GM18502 (cell line): ENCODE results near the gene ZPR1.
"Not testable (repeated sequence)": the region's sequence is repeated elsewhere in the genome, so short reads cannot be mapped to it uniquely, and the experiment has no call there.

ENCODE experiments used
- ATAC-seq: cut with Tn5 transposase; IDR thresholded peaks from one replicate; pipeline ENCODE4 v1.9.1; 2021; ENCODE audit warnings: mild to moderate bottlenecking; ENCODE audit not compliant: unreplicated experiment, poor library complexity

Gene ZPR1

GRCh38 chr11:116825854-116826750 is 38.3 kb upstream of the ZPR1 start:
- ATAC-seq = no peak

- ATAC-seq = no peak
These were observed 37.6 kb upstream of the ZPR1 start for GRCh38 chr11:116825434-116825833.

GRCh38 chr11:116823031-116823843 is 35.4 kb upstream of the ZPR1 start, which contains the start of gene APOA4:
APOA4 (minus strand) TSS chr11:116823304; CDS start chr11:116823191, 113 bp downstream.
- no peak for ATAC-seq

GRCh38 chr11:116822575-116822974 is 34.8 kb upstream of the ZPR1 start:
- no peak for ATAC-seq

- ATAC-seq = no peak
These were observed 33.5 kb upstream of the ZPR1 start for GRCh38 chr11:116821050-116821918.

DNA sequence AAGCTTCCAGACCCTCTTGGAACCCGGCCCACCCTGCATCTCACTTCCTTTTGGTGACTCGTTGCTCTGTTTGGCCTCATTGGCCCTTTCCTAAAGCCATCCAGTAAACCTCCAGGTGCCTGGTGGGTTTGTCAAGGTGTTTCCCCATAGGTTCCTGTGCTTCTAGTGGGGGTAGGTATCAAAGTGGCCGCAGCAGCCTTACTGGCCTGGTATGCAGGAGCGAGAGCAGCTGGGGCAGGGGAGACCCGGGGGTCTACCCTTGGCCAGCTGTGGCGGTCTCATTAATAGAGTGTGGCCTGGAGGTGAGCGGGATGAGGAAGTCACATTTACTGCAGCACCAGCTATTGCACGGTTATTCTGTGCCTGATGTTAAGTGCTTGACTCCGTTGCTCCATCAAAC is 31.2 kb upstream of the ZPR1 start:
- no peak for ATAC-seq

- no peak for ATAC-seq
These were observed 26.7 kb upstream of the ZPR1 start for GRCh38 chr11:116814502-116814901.

DNA sequence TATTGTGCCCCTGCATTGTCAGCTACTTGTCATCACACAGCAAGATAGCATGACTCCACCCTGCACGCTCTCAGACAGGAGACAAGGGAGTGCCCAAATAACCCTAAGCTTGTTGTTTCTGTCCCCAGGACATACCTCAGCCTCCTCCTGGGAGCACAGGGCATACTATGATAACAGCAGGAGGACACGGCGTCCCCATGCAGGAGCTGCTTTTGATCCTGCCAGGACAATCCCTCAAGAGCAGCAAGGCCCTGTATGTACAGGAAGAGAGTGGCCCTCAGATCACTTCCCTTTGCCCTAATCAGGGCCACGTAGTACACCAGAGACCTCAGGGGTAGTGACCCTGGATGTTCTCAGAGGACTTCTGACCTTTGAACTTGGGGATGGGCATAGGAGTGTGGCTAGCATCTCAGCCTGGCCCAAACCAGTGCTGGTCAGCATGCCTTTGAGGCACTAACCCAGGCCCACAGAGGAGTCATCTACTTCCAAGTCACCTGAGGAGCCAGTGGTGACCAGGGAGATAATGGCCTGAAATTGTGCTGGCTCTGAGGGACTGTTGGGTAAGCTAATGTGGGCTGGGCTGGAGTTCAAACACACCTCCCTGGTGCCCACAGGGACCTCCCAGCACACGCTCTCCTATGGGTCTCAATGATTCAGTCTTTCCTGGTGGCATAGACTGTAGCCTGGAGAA is 26.1 kb upstream of the ZPR1 start:
- ATAC-seq = no peak

- ATAC-seq = no peak
These were observed 25.3 kb upstream of the ZPR1 start for GRCh38 chr11:116813170-116813569.

- no peak for ATAC-seq
These were observed 24.3 kb upstream of the ZPR1 start for GRCh38 chr11:116812109-116812508.

- no peak for ATAC-seq
These were observed 23.4 kb upstream of the ZPR1 start for GRCh38 chr11:116811194-116811593.

DNA sequence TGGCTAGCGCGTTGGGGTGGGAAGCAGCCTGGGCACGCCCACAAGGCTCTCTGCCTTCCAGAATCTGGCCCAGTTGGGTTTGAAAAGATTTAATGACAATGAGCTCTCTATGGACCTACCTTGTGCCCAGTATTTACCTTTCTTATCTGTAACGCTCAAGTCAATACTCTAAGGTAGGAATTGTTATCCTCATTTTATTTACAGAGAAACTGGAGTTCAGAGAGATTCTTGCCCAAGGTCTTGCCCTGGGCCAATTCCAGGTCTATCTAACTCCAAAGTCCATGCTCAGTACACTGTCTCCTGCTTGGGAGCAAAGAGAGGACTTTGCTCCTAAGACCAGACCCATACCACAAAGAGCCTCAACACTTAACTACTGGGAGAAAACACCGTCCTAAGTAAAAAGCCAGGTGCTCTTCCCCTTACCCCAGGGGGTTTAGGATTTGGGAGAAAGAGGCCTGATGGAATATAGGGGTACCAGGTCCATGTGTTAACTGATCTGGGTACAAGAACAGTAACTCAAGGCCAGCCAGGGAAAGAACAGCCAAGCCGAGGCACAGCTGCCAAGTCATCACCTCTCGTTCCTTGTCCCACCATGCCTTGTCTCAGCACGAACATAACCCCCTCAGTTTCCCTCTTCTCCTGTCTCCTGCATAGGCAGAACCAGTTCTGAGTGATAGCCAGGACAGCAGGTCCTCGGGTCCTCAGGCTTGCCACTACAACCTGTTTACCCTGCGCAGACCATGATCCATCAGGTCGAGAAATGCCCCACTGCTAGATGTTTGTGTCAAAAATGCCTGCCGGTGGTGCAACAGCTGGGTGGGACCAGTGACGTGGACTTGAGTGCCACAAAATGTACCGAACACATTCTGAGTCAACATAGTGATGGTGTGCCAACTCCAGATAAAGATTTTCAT is 20.7 kb upstream of the ZPR1 start:
- ATAC-seq = no peak

- no peak for ATAC-seq
These were observed 19.9 kb upstream of the ZPR1 start for GRCh38 chr11:116807601-116808261.

DNA sequence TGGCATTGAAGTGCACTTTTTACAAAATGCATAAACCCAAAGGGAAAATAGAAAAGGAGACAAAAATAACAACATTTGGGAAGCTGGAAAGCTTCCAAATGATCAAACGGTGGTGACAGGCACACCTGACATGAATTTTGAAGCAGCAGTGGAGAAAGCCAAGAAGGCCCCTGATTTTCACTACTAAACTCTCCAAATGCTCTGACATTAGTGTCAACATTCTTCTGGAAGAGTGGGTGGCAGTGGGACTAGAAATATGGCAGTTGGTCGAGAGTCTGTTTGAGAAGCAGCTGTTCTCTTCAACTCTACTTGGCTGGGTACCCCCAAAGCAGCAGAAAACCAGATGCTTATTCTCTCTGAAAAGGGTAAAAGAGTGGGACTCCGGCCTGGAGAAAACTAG is 16.2 kb upstream of the ZPR1 start:
- no peak for ATAC-seq

DNA sequence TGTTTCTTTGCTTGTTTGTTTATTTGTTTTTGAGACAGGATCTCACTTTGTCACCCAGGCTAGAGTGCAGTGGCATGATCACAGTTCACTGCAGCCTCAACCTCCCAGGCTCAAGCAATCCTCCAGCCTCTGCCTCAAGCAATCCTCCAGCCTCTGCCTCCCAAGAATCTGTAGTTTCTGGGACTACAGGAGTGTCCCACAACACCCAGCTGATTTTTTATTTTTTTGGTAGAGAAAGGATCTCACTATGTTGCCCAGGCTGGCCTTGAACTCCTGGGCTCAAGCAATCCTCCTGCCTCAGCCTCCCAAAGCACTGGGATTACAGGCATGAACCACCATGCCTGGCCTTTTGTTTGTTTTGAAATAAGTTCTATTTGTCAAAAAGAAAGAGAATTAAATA is 13.8 kb upstream of the ZPR1 start:
- not testable (repeated sequence) for ATAC-seq

GRCh38 chr11:116800610-116801009 is 12.8 kb upstream of the ZPR1 start:
- no peak for ATAC-seq

DNA sequence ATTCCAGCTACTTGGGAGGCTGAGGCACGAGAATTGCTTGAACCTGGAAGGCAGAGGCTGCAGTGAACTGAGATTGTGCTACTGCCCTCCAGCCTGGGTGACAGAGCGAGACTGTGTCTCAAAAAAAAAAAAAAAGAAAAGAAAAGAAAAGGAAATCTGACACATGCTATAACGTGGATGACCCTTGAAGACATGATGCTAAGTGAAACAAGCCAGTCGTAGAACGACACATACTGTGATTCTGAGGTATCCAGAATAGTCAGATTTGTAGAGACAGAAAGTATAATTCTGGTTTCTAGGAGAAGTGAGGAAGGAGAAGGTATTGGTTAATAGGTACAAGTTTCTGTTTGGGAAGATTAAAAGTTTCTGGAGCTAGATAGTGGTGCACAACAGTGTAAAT is 10.5 kb upstream of the ZPR1 start:
- no peak for ATAC-seq

- no peak for ATAC-seq
These were observed 10.0 kb upstream of the ZPR1 start for GRCh38 chr11:116797816-116798215.
